ENCODE measurements around the gene SPEF2.

SPEF2 gene

DNA sequence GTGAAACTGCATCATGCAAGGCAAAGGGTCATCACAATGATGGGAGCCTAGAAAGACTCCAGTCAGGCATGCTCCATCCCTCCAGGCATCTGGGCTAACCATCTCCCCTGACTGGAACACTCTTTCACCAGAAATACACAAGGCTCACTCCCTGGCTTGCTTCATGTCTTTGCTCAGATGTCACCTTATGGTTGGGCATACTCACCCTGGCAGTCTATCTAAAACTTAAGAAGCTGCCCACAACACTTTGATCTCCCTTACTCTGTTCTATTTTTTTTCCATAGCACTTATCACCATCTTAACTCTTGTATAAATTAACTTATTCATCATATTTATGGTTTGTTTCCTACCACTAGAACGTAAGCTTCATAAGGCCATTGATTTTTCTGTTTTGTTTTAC lies 90.0 kb downstream of the SPEF2 start:
- DNase-seq (ENCODE audit: low spot score), result no peak
- TF ChIP-seq, protein P1, sequence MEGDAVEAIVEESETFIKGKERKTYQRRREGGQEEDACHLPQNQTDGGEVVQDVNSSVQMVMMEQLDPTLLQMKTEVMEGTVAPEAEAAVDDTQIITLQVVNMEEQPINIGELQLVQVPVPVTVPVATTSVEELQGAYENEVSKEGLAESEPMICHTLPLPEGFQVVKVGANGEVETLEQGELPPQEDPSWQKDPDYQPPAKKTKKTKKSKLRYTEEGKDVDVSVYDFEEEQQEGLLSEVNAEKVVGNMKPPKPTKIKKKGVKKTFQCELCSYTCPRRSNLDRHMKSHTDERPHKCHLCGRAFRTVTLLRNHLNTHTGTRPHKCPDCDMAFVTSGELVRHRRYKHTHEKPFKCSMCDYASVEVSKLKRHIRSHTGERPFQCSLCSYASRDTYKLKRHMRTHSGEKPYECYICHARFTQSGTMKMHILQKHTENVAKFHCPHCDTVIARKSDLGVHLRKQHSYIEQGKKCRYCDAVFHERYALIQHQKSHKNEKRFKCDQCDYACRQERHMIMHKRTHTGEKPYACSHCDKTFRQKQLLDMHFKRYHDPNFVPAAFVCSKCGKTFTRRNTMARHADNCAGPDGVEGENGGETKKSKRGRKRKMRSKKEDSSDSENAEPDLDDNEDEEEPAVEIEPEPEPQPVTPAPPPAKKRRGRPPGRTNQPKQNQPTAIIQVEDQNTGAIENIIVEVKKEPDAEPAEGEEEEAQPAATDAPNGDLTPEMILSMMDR (IDR thresholded peaks at IDR 0.05; ENCODE audit: extremely low read depth, missing control alignments), result no peak

DNA sequence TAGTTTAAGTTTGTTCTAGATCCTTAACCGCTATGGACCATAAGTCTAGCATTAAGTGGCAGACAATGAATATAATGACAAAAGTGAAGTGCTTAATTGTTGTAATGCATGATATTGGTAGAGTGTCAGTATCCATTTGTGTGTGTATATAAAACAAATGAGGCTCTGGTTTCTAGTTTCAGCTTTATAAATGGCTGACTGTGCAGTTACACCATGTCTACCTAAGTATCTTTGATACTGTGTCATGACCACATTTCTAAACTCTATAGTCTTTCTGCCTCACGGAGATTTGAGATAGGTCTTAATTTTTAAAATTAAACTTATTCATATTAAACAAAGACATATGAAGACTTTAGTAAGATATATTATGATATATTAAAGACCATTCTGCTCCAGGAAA lies 92.0 kb downstream of the SPEF2 start:
- TF ChIP-seq, protein P1 (IDR thresholded peaks at IDR 0.05; ENCODE audit: extremely low read depth, missing control alignments), result no peak
- DNase-seq (ENCODE audit: low spot score), result no peak

DNA sequence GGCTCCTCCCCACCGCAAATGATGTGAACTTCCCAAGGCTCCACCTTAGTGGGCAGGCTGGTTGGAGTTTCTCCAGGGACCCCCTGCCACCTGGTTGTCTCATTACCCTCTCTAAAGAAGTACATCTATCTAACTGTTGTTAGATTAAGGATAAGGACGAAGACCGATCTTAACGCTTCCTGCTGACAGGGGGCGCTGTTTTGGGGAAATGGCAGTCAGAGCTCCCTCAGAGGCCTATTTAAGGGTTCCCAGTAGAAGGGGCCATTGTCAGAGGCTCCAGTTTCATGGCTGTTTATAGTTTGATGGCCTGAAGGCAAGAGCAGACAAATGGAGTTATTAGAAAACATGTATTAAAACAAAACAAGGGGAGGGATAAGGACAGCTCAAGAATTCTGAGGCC lies 100.1 kb downstream of the SPEF2 start:
- TF ChIP-seq, protein P1 (IDR thresholded peaks at IDR 0.05; ENCODE audit: extremely low read depth, missing control alignments), result no peak

DNA sequence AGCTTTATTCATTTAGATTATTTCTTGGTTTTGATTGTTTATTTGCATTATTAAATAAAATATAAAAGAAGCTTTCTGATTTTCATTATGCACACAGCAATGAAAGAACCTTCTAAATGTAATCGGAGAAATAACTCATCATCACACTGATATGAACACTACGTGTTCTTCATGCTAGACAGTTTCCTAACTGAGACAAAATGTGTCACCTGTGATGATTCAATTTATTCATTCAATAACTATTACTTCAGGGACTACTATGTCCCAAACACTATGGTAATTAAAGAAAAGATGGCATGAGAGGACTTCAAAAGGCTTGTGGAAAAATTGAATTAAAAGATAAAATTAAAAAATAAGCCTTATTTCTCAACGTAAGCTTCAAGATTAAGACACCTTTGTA lies 118.1 kb downstream of the SPEF2 start:
- no peak for DNase-seq (ENCODE audit: low spot score)
- TF ChIP-seq, protein P1 (IDR thresholded peaks at IDR 0.05; ENCODE audit: extremely low read depth, missing control alignments), result no peak

More for the DNA sequence above, 100.1 kb downstream of the SPEF2 start:
- DNase-seq (ENCODE audit: low spot score), result no peak

DNA sequence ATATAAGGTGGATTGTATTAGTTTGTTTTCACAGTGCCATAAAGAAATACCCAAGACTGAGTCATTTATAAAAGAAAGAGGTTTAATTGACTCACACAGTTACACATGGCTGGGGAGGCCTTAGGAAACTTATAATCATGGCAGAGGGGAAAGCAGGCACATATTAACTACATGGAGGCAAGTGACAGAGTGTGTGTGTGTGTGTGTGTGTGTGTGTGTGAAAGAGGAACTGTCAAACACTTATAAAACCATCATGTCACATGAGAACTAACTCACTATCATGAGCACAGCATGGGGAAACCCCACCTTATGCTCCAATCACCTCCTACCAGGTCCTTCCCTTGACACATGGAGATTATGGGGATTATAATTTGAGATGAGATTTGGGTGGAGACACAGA lies 118.6 kb downstream of the SPEF2 start:
- DNase-seq (ENCODE audit: low spot score), result no peak
- TF ChIP-seq, protein P1 (IDR thresholded peaks at IDR 0.05; ENCODE audit: extremely low read depth, missing control alignments), result no peak

DNA sequence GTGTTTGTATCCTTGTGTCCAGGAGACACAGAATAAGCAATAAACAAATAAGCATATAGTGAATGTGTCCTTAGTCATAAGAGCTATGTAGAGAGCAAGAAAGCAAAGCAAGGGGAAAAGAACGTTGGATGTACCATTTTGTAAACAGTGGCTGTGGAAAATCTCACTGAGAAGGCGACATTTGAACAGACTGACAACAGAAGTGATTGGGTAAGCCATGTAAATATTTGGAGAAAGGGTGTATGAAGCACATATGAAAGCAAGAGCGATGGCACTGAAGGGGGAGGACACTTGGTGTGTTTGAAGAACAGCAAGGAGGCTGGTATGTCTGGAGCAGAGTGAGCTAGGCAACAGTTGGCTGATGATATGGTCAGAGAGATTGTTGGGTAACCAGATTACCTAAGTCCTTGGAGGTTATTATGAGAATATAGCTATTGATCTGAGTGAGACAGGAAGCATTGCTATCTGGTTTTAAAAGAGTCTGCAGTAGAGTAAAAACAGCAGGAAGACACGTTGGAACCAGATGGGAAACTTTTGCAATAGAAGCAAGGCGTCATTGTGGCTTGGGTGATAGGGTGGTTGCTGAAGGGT lies 123.6 kb downstream of the SPEF2 start:
- no peak for DNase-seq (ENCODE audit: low spot score)
- TF ChIP-seq, protein P1 (IDR thresholded peaks at IDR 0.05; ENCODE audit: extremely low read depth, missing control alignments), result no peak

DNA sequence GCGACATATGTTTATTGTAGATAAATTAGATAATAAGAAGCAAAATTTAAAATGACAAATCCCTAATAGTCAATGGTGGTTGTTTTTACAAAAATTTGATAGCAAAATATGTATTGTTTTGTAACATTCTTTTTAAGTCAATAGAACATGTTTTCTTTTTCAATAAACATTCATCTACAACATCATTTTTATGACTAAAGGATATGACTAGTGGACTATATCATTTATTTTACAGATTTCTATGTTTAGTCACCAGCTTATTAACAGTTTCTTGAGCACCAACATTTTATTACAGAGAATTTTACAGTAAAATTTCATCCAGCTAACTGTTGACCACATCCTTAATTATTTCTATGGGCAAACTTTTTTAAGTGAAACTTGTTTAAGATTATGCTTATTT lies 124.3 kb downstream of the SPEF2 start:
- no peak for DNase-seq (ENCODE audit: low spot score)
- TF ChIP-seq, protein P1 (IDR thresholded peaks at IDR 0.05; ENCODE audit: extremely low read depth, missing control alignments), result no peak

All from GM20000 (cell line).